ENCODE data around the gene SMAD9. TPM values are rescaled to one million over a fixed set of nuclear protein-coding genes. Genes with fewer than 3 reads are reported as not detected.

The SMAD9 gene
- total and polyA plus RNA-seq, 2 of the 8 experiments (the other 6 are each of a cell fraction or from before 2014, with no cell fraction given) = 0.45 to 1.0 TPM

DNA sequence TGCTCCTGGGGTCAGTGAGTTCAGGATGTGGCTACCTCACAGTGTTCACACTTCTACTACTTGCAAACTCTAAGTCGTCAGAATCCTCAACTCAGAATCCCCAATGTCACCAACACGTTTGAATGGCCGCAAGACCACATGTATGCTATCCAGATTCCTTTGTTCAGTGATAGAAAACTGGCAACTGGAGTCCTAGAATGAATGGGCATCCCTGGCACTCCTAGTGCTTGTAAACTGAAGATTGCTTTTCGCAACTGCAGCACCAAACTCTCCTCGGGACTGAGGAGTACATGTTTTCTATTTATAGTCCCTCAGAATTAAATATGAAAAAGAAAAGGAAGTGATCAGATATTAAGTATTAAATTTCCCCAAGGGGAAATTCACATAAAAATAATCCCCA, 4.9 kb downstream of the SMAD9 start (continued):
- no peak for TF ChIP-seq EP300 (IDR thresholded peaks at IDR 0.05; ENCODE audit: borderline replicate concordance in 1 of 2, low read depth in 2 of 2, low read length in 2 of 2)
- TF ChIP-seq RXRA (IDR thresholded peaks at IDR 0.05; ENCODE audit: insufficient read depth, low read depth, low read length) = no peak
- no peak for TF ChIP-seq SIX5 (IDR thresholded peaks at IDR 0.05; ENCODE audit: low read depth, low read length)
- no peak for TF ChIP-seq TEAD4 (IDR thresholded peaks at IDR 0.05; ENCODE audit: low read depth, low read length)
- no peak for TF ChIP-seq SIN3A (conservative IDR thresholded peaks at IDR 0.05 in 1 of 2, IDR thresholded peaks at IDR 0.05 in 1 of 2; ENCODE audit: low read depth in 1 of 2, low read length in 2 of 2)
- no peak for TF ChIP-seq HDAC2 (IDR thresholded peaks at IDR 0.05; ENCODE audit: borderline replicate concordance in 1 of 2, low read depth in 2 of 2, low read length in 2 of 2)
